A172 (cell line): Measurements from ENCODE around the gene IPMK. TPM values are rescaled to one million over a fixed set of nuclear protein-coding genes. Genes with fewer than 3 reads are reported as not detected.
"Not testable (repeated sequence)": the region's sequence is repeated elsewhere in the genome, so short reads cannot be mapped to it uniquely, and the experiment has no call there.

Source experiments
- DNase-seq: peaks from one replicate; pipeline ENCODE4 v3.0.0-alpha.2; 2015; ENCODE audit warnings: low spot score
- total RNA-seq: library from RNA; depleted of rRNA; stranded (reverse); fragments of >200 nt; shearing (Covaris generic); gene quantifications from 2 replicates; pipeline ENCODE4 v1.2.3, GENCODE V29; 2014

Gene IPMK
- total RNA-seq, 1 experiment from 2014 or later, result 5.4 TPM

- peak; percentile 25 for DNase-seq
These were observed 625 bp downstream of the IPMK start for GRCh38 chr10:58266826-58267712.

GRCh38 chr10:58266003-58266825 is 1.5 kb downstream of the IPMK start:
- DNase-seq, result no peak

- no peak for DNase-seq
These were observed 2.4 kb downstream of the IPMK start for GRCh38 chr10:58265249-58265648.

GRCh38 chr10:58264780-58265179 is 2.9 kb downstream of the IPMK start:
- no peak for DNase-seq

GRCh38 chr10:58262766-58263165 is 4.9 kb downstream of the IPMK start:
- DNase-seq, result no peak

- DNase-seq, result no peak
These were observed 7.4 kb downstream of the IPMK start for GRCh38 chr10:58260334-58260733.

- DNase-seq, result no peak
These were observed 8.6 kb downstream of the IPMK start for GRCh38 chr10:58258977-58259692.

GRCh38 chr10:58256013-58256780 is 11.5 kb downstream of the IPMK start:
- DNase-seq, result not testable (repeated sequence)

- DNase-seq, result no peak
These were observed 13.1 kb downstream of the IPMK start for GRCh38 chr10:58254644-58255043.

- no peak for DNase-seq
These were observed 14.5 kb downstream of the IPMK start for GRCh38 chr10:58253184-58253583.

GRCh38 chr10:58244666-58245065 is 23.0 kb downstream of the IPMK start:
- not testable (repeated sequence) for DNase-seq

GRCh38 chr10:58244242-58244641 is 23.5 kb downstream of the IPMK start:
- DNase-seq, result not testable (repeated sequence)

GRCh38 chr10:58243801-58244200 is 23.9 kb downstream of the IPMK start:
- DNase-seq, result not testable (repeated sequence)

- DNase-seq, result no peak
These were observed 24.4 kb downstream of the IPMK start for GRCh38 chr10:58243269-58243668.

- no peak for DNase-seq
These were observed 26.3 kb downstream of the IPMK start for GRCh38 chr10:58241346-58241745.

- peak; percentile 28 for DNase-seq
These were observed 27.2 kb downstream of the IPMK start for GRCh38 chr10:58240531-58240930.

GRCh38 chr10:58239561-58240169 is 28.0 kb downstream of the IPMK start:
- no peak for DNase-seq

GRCh38 chr10:58237014-58237834 is 30.5 kb downstream of the IPMK start:
- DNase-seq, result peak; percentile 86

- not testable (repeated sequence) for DNase-seq
These were observed 37.8 kb downstream of the IPMK start for GRCh38 chr10:58229856-58230255.

- DNase-seq, result no peak
These were observed 42.0 kb downstream of the IPMK start for GRCh38 chr10:58225654-58226053.
